Measurements from ENCODE around the gene PNPLA7.
"Not testable (repeated sequence)": the region's sequence is repeated elsewhere in the genome, so short reads cannot be mapped to it uniquely, and the experiment has no call there.

Gene PNPLA7

GRCh38 chr9:137550231-137550621 lies at the start of gene PNPLA7:
Gene PNPLA7, minus strand, starts transcription at chr9:137550402. Its CDS starts 205 bp downstream, at chr9:137550197.
- DNase-seq, result peak; percentile 6

- DNase-seq, result no peak
Observed at GRCh38 chr9:137598943-137599342, 48.7 kb upstream of the PNPLA7 start.

DNA sequence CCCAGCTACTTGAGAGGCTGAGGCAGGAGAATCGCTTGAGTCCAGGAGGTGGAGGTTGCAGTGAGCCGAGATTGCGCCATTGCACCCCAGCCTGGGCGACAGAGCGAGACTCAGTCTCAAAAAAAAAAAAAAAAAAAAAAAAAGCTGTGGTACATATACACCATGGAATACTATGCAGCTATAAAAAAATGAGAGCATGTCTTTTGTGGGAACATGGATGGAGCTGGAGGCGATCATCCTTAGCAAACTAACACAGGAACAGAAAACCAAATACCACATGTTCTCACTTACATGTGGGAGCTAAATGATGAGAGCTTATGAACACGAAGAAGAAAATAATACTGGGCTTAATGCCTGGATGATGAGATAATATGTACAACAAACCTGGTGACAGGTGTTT lies 46.4 kb upstream of the PNPLA7 start:
- DNase-seq, result not testable (repeated sequence)

- no peak for DNase-seq
Observed at GRCh38 chr9:137593176-137593575, 43.0 kb upstream of the PNPLA7 start.

GRCh38 chr9:137592767-137593166 lies 42.6 kb upstream of the PNPLA7 start:
- DNase-seq, result no peak

GRCh38 chr9:137590469-137591383 lies 40.5 kb upstream of the PNPLA7 start, which contains the start of gene ZMYND19:
Gene ZMYND19, minus strand, starts transcription at chr9:137590512. Its CDS starts 249 bp downstream, at chr9:137590263.
- peak; percentile 90 for DNase-seq

- DNase-seq, result no peak
Observed at GRCh38 chr9:137590123-137590468, 39.9 kb upstream of the PNPLA7 start.

- DNase-seq, result no peak
Observed at GRCh38 chr9:137589441-137590122, 39.4 kb upstream of the PNPLA7 start.

- DNase-seq, result no peak
Observed at GRCh38 chr9:137588891-137589290, 38.7 kb upstream of the PNPLA7 start.

- no peak for DNase-seq
Observed at GRCh38 chr9:137588311-137588710, 38.1 kb upstream of the PNPLA7 start.

- DNase-seq, result no peak
Observed at GRCh38 chr9:137586854-137587253, 36.7 kb upstream of the PNPLA7 start.

DNA sequence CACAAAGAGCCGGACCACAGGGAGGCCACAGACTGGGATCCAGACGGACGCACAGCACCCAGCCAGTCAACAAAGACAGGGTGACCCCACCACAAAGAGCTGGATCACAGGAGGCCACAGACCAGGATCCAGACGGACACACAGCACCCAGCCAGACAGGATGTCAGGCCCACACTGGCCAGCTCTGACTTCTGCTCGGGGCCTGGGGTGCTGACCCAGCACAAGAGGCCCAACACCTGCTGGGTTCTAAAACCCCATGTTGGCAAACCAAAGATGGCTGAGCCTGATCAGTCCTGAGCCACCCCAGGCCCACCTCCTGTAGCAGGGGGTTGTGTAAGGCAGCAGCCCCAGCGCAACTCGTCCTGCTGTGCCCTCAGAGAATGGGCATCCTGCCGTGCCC lies 33.8 kb upstream of the PNPLA7 start:
- DNase-seq, result no peak

- DNase-seq, result no peak
Observed at GRCh38 chr9:137583347-137583746, 33.1 kb upstream of the PNPLA7 start.

DNA sequence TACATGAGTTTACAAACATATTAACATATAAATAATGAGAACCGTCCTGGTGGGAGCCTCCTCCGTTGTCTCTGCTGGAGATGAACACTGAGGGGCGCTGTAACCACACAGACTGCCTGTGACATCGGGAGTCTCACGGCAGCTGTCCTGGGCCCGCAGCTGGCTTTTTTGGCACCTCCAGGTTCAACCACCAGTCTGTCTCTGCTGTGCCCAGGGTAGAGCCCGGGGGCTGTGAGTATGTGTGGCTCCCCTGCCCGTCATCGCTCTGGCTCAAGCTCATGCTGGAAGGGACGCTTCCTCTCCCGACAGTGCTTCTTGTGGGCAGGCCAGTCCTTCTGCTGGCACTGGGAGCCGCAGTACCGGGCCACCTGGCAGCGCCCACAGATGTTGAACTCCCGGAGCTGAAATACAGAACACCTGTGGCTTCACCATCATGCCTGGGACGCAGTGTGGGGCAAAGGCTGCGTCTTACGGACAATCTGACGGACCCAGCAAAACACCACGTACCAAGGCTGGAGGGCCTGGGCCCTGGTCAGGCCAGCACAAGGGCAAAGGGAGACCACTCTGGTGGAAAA lies 32.2 kb upstream of the PNPLA7 start:
- peak; percentile 4 for DNase-seq

DNA sequence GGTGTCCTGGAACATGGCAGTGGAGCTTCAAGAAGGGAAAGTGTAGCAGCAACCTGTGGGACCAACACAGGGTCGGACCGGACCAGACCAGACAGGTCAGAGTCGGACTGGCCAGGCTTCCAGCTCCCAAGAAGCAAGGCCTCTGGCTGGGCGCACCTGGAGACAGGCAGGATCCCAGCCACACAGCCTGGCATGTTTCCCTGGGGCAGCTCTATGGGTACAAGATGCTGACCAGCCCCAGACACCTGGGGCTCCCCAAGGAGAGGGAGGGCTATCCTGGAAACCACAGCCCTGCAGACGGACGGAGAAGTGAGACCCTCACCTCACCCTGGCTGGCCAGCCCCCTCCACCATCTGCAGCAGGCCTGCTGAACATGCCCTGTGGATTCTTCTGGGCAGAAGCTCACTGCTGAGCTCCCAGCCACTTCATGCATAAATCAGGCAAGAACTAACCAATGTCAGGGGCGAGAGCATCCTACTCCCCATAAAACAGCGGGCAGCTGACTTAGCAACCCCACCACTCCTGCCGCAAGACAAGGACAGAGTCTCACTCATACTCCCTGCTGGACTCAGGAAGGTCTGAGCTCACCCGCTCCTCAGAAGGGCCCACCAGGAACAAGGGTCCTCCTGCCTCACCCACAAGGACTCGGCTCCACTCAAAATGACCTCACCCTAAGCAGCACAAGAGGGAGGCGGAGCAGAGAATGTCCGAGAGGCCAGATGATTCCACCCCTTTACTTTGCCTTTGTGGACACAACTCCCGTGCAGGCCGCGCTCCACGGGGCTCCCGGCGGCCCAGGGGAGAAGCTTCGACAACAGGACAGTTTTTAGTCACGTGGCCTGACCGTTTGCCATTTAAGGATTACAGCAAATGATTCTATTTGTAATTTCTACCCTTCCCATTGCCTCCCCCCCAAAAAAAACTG lies 31.4 kb upstream of the PNPLA7 start:
- no peak for DNase-seq

GRCh38 chr9:137580954-137581322 lies 30.7 kb upstream of the PNPLA7 start:
- no peak for DNase-seq

- no peak for DNase-seq
Observed at GRCh38 chr9:137580209-137580953, 30.2 kb upstream of the PNPLA7 start.

DNA sequence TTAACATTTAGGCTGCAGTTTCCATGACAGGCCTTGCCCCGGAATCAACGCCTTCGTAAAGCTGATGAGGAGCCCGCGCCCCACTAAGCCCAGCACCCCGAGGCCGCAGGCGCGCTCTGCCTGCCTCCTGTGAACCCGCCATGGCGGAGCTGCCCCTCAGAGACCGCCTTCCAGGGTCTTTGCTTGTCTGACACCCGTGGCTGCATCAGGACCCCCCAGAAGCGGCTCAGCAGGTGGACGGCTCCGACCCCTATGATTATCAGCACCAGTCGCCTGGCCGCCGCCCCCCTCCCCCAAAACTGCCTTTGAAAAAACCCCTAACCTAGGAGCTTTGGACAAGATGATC lies 29.0 kb upstream of the PNPLA7 start:
- no peak for DNase-seq

- DNase-seq, result peak; percentile 83
Observed at GRCh38 chr9:137578518-137579258, 28.5 kb upstream of the PNPLA7 start, which contains the start of gene DPH7. Gene DPH7, minus strand, starts transcription at chr9:137578925. Its CDS starts 148 bp downstream, at chr9:137578777.

DNA sequence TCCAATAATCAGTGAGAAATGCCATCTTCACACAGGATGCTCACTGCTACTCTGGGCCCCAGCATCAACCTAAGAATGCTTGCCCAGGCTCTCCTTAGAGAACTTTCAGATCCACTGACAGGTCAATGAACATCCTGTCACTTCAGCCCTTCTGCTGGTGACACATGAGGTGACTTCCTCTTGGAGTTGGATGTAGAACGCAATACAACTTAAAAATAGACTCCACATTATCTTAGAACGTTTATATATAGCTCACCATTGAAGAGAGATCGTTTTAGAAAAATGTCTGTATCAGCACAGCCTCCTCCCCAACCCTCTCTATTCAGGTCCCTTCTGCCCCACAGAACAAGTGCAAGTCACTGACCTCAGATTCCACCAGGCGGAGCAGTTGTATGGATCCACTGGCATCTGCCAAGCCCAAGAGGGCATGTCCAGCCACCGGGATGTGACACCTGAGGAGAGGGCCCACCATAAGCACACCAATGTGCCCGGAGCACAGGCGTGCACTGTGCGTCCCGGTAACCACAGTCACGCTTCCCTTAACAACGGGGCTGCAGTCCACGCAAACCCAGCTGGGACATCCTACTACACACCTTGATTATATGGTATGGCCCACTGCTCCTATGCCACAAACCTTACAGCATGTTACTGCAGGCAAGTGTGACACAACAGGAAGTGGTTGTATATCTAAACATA lies 25.7 kb upstream of the PNPLA7 start:
- DNase-seq, result no peak

DNA sequence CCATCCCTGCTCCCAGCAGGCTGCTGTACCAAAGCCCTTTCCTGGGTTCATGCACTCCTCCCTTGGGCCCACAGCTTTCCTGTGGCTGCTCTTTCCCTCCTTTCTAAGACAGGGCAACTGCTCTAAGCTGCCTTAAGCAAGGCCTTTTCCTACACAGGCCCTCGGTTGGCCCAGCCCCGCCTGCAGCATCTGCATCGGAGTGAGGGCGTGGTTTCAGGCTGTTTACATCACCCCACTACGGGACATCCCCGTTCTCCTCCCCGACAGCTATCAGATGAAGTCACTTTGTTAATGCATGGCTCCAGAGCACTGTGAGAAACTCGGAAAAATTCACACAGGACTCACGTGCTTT lies 25.1 kb upstream of the PNPLA7 start:
- no peak for DNase-seq

All from GDM1 (cell line).